C4-2B (cell line): Measurements from ENCODE around the gene KRTAP10-3.

ENCODE experiments used
- CTCF ChIP-seq: fragments of 450-650 bp; conservative IDR thresholded peaks from 2 replicates; pipeline ENCODE4 v1.5.1; 2017; ENCODE audit warnings: mild to moderate bottlenecking
- ZFX ChIP-seq: fragments of 450-650 bp; IDR thresholded peaks from 2 replicates; pipeline ENCODE4 v1.6.1; 2017

- TF ChIP-seq CTCF, result no peak
- no peak for TF ChIP-seq ZFX
Measured at GRCh38 chr21:44530903-44531605, 27.5 kb downstream of the KRTAP10-3 start.
